ENCODE data around the gene STUM.

Gene STUM

DNA sequence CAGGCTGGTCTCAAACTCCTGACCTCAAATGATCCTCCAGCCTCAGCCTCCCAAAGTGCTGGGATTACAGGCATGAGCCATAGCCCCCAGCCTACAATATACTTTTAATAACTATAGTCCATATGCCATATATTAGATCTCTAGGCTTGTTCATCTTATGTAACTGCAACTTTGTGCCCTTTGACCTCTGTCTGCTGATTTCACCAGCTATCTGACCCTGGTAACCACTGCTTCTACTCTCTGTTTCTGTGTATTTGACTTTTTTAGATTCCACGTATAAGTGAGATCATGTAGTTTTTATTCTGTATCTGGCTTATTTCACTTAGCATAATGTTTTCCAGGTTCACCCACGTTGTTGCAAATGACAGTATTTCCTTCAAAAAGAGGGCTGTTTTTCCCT lies 25.5 kb downstream of the STUM start:
- Histone ChIP-seq H3K9ac (ENCODE audit: low read length) (no peak overlapping the region), H4K20me1 (ENCODE audit: insufficient read depth, low read length) (no peaks in the 10 kb centered on the region), H3K79me2 (ENCODE audit: low read length) (no peaks in the 10 kb centered on the region), H3K4me2 (ENCODE audit: low read depth, low read length) (no peak overlapping the region), H3F3A (ENCODE audit: insufficient read depth, low read length) (no peaks in the 10 kb centered on the region), H2AFZ (ENCODE audit: low read length) (no peak overlapping the region), H3K27ac (ENCODE audit: low read length) (no peak overlapping the region), H3K9me3 (replicated peaks; ENCODE audit: insufficient read depth, low read length) (no peaks in the 10 kb centered on the region), H3K36me3 (replicated peaks; ENCODE audit: insufficient read depth, low read length) (no peaks in the 10 kb centered on the region), H3K27me3 (replicated peaks; ENCODE audit: insufficient read depth, low read length) (no peaks in the 10 kb centered on the region), H3K9me2 (replicated peaks; ENCODE audit: insufficient read depth, low read length) (no peaks in the 10 kb centered on the region), H3K4me3 (ENCODE audit: low read length) (no peak overlapping the region), H3K4me1 (ENCODE audit: low read length) (no peaks in the 10 kb centered on the region)
- DNase-seq, result no peak
- TF ChIP-seq EZH2 (optimal IDR thresholded peaks at IDR 0.05; ENCODE audit: low read depth, low read length) (no peak), CTCF (IDR thresholded peaks at IDR 0.05; ENCODE audit: low read length) (no peak), EZH2phosphoT487 (IDR thresholded peaks at IDR 0.05; ENCODE audit: low read length) (no peak)

DNA sequence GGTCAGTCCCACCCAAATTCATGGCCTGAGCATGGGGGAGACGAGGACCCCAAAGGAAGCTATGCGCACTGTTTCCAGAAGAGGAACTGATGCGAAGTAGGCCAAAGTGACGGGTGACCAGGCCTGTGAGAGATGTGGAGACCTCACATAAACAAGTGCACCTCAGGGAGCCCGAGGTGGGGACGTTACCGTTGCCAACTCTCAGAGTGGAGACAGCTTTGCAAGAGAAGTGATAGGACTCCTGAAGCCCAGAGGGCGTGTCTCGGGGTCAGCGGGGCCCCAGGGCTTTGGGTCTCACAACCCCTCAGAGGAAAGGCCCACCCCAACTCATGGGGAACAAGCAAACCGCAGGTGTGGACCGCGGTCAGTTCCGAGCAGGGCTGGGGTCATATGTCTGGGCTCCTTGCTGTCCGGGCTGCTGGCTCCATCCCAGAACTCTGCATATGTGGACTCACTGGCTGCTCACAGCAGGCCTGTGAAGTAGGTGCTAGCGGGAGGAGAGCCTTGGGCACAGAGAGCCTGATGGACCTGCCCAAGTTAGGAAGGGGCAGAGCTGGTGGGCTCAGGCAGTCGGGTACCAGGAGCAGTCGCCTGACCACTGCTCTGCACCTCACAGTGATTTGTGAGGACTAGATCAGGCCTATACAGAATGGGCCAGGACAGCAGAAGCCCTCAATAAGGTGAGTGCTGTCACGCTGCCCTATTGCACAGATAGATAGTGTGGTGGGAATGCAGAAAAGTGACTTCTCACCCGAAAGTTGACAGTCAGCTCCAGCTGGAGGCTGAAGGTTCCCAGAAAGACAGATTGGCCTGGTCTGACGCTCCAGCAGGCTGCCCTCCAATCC lies 26.2 kb downstream of the STUM start:
- Histone ChIP-seq H3K36me3 (replicated peaks; ENCODE audit: insufficient read depth, low read length) (no peaks in the 10 kb centered on the region), H3K9ac (ENCODE audit: low read length) (no peak overlapping the region), H3K27me3 (replicated peaks; ENCODE audit: insufficient read depth, low read length) (no peaks in the 10 kb centered on the region), H3K79me2 (ENCODE audit: low read length) (no peaks in the 10 kb centered on the region), H3K9me3 (replicated peaks; ENCODE audit: insufficient read depth, low read length) (no peaks in the 10 kb centered on the region), H3K4me1 (ENCODE audit: low read length) (no peaks in the 10 kb centered on the region), H4K20me1 (ENCODE audit: insufficient read depth, low read length) (no peaks in the 10 kb centered on the region), H3K27ac (ENCODE audit: low read length) (no peak overlapping the region), H3K4me3 (ENCODE audit: low read length) (no peak overlapping the region), H2AFZ (ENCODE audit: low read length) (no peak overlapping the region), H3F3A (ENCODE audit: insufficient read depth, low read length) (no peaks in the 10 kb centered on the region), H3K4me2 (ENCODE audit: low read depth, low read length) (no peak overlapping the region), H3K9me2 (replicated peaks; ENCODE audit: insufficient read depth, low read length) (no peaks in the 10 kb centered on the region)
- no peak for TF ChIP-seq CTCF (IDR thresholded peaks at IDR 0.05; ENCODE audit: low read length)
- no peak for TF ChIP-seq EZH2phosphoT487 (IDR thresholded peaks at IDR 0.05; ENCODE audit: low read length)
- no peak for TF ChIP-seq EZH2 (optimal IDR thresholded peaks at IDR 0.05; ENCODE audit: low read depth, low read length)
- no peak for DNase-seq

DNA sequence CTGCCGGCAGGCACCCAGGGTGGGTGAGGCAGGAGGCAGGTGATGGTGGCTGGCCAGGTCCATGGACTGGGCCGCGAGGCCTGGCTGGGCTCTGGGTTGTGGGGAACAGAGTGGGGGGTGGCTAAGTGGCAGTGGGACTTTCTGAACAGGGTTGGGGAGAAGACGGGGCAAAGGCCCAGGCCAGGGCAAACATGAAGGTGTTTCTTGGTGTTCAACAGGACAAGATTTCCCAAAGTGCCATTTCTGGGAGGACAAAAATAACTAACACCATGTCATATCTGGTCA lies 26.8 kb downstream of the STUM start:
- Histone ChIP-seq H3K27me3 (replicated peaks; ENCODE audit: insufficient read depth, low read length) (no peaks in the 10 kb centered on the region), H3K36me3 (replicated peaks; ENCODE audit: insufficient read depth, low read length) (no peaks in the 10 kb centered on the region), H3K4me2 (ENCODE audit: low read depth, low read length) (no peak overlapping the region), H3K79me2 (ENCODE audit: low read length) (no peaks in the 10 kb centered on the region), H2AFZ (ENCODE audit: low read length) (no peak overlapping the region), H3K27ac (ENCODE audit: low read length) (no peak overlapping the region), H3K9me2 (replicated peaks; ENCODE audit: insufficient read depth, low read length) (no peaks in the 10 kb centered on the region), H3K4me1 (ENCODE audit: low read length) (no peaks in the 10 kb centered on the region), H4K20me1 (ENCODE audit: insufficient read depth, low read length) (no peaks in the 10 kb centered on the region), H3F3A (ENCODE audit: insufficient read depth, low read length) (no peaks in the 10 kb centered on the region), H3K4me3 (ENCODE audit: low read length) (no peak overlapping the region), H3K9me3 (replicated peaks; ENCODE audit: insufficient read depth, low read length) (no peaks in the 10 kb centered on the region), H3K9ac (ENCODE audit: low read length) (no peak overlapping the region)
- no peak for TF ChIP-seq EZH2 (optimal IDR thresholded peaks at IDR 0.05; ENCODE audit: low read depth, low read length)
- no peak for TF ChIP-seq EZH2phosphoT487 (IDR thresholded peaks at IDR 0.05; ENCODE audit: low read length)
- no peak for TF ChIP-seq CTCF (IDR thresholded peaks at IDR 0.05; ENCODE audit: low read length)
- DNase-seq, result no peak
